ENCODE data around the gene SMARCA2. TPM values are rescaled to one million over a fixed set of nuclear protein-coding genes. Genes with fewer than 3 reads are reported as not detected.

SMARCA2 gene
- total and polyA plus RNA-seq, 4 donors: 18.8 to 67.0 (median 41.1) TPM

DNA sequence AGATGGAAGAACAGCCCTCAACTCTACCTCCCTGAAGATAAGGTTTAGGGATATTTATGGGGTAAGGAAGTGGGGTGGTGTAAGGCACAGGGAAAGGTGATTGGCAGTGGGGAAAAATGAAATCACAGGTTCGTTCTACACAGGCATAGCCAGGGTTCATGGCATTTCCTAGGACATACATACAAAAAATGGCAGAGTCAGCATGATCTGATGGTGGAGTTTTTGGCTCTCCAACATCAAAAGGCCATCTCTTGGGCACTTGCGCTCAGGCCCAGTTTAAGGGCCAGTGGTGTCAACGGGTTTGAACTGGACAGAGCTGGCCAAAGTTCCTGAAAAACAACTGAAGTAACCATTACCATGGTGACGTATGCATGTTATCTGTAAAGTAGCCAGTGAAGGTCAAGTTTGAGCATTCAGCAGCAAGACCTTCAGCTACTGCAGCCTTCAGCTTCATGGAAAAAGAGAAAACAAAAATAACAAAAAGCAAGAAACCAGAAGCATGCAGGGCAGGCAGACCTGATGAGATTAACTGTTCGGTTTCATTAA is 92.8 kb downstream of the SMARCA2 start (continued):
- no peak for TF ChIP-seq TAF1 (conservative IDR thresholded peaks at IDR 0.05)

GRCh38 chr9:2109069-2109650 is 94.0 kb downstream of the SMARCA2 start:
- WGBS: 91% methylated on average over 2 of the region's 2 CpGs
- no peak for DNase-seq (ENCODE audit: low spot score)
- Histone ChIP-seq H3K4me1 (ENCODE audit: control insufficient read depth in 4 of 4, insufficient read depth in 4 of 4, low read length in 3 of 4) (no peaks in the 10 kb centered on the region), H3K4me3 (ENCODE audit: low read depth in 1 of 3, low read length in 3 of 3) (no peak overlapping the region), H3K9ac (ENCODE audit: low read depth in 1 of 2, low read length in 2 of 2) (no peak overlapping the region), H3K9me3 (ENCODE audit: control insufficient read depth in 4 of 4, low read length in 3 of 4) (no peaks in the 10 kb centered on the region), H3K27me3 (ENCODE audit: control insufficient read depth in 4 of 4, insufficient read depth in 4 of 4, low read length in 3 of 4) (no peaks in the 10 kb centered on the region), H3K27ac (ENCODE audit: low read depth in 1 of 2, low read length in 2 of 2) (no peak overlapping the region), H3K36me3 (ENCODE audit: control insufficient read depth in 4 of 4, insufficient read depth in 3 of 4, low read depth in 1 of 4, low read length in 3 of 4) (peaks cover 17 to 60% (median 51%) of the 10 kb centered on the region in 4 donors)
- TF ChIP-seq YY1 (IDR thresholded peaks at IDR 0.05) (no peak), HNF4G (IDR thresholded peaks at IDR 0.05) (no peak), CTCF (IDR thresholded peaks at IDR 0.05; ENCODE audit: low read depth, low read length, missing input control) (no peak), ZBTB33 (IDR thresholded peaks at IDR 0.05) (no peak), NR2F2 (IDR thresholded peaks at IDR 0.05) (no peak), FOXA1 (IDR thresholded peaks at IDR 0.05) (no peak), FOXA2 (IDR thresholded peaks at IDR 0.05) (no peak), HNF4A (conservative IDR thresholded peaks at IDR 0.05) (no peak)
- TF ChIP-seq, protein P1, sequence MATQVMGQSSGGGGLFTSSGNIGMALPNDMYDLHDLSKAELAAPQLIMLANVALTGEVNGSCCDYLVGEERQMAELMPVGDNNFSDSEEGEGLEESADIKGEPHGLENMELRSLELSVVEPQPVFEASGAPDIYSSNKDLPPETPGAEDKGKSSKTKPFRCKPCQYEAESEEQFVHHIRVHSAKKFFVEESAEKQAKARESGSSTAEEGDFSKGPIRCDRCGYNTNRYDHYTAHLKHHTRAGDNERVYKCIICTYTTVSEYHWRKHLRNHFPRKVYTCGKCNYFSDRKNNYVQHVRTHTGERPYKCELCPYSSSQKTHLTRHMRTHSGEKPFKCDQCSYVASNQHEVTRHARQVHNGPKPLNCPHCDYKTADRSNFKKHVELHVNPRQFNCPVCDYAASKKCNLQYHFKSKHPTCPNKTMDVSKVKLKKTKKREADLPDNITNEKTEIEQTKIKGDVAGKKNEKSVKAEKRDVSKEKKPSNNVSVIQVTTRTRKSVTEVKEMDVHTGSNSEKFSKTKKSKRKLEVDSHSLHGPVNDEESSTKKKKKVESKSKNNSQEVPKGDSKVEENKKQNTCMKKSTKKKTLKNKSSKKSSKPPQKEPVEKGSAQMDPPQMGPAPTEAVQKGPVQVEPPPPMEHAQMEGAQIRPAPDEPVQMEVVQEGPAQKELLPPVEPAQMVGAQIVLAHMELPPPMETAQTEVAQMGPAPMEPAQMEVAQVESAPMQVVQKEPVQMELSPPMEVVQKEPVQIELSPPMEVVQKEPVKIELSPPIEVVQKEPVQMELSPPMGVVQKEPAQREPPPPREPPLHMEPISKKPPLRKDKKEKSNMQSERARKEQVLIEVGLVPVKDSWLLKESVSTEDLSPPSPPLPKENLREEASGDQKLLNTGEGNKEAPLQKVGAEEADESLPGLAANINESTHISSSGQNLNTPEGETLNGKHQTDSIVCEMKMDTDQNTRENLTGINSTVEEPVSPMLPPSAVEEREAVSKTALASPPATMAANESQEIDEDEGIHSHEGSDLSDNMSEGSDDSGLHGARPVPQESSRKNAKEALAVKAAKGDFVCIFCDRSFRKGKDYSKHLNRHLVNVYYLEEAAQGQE (IDR thresholded peaks at IDR 0.05): no peak

DNA sequence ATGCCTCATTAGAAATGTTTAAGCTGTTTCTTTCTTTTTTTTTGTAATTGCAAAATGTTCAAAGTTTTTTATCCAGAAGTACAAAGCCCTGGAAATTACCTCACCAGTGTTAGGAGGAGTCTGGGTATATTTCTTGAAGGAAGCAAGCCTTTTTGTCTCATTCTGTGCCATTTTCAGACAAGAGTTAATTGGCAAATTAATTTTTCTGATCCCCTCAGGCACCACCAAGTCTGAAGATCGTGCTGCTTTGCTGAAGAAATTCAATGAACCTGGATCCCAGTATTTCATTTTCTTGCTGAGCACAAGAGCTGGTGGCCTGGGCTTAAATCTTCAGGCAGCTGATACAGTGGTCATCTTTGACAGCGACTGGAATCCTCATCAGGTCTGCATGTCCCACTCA is 94.9 kb downstream of the SMARCA2 start:
- Histone ChIP-seq H3K27ac (ENCODE audit: low read depth in 1 of 2, low read length in 2 of 2) (no peak overlapping the region), H3K9ac (ENCODE audit: low read depth in 1 of 2, low read length in 2 of 2) (no peak overlapping the region), H3K4me1 (ENCODE audit: control insufficient read depth in 4 of 4, insufficient read depth in 4 of 4, low read length in 3 of 4) (no peaks in the 10 kb centered on the region), H3K36me3 (ENCODE audit: control insufficient read depth in 4 of 4, insufficient read depth in 3 of 4, low read depth in 1 of 4, low read length in 3 of 4) (peaks cover 17 to 62% (median 47%) of the 10 kb centered on the region in 4 donors), H3K27me3 (ENCODE audit: control insufficient read depth in 4 of 4, insufficient read depth in 4 of 4, low read length in 3 of 4) (no peaks in the 10 kb centered on the region), H3K9me3 (ENCODE audit: control insufficient read depth in 4 of 4, low read length in 3 of 4) (no peaks in the 10 kb centered on the region), H3K4me3 (ENCODE audit: low read depth in 1 of 3, low read length in 3 of 3) (no peak overlapping the region)
- 96% methylated on average over 2 of the region's 2 CpGs for WGBS
- DNase-seq (ENCODE audit: low spot score): no peak
- TF ChIP-seq HNF4A (conservative IDR thresholded peaks at IDR 0.05): no peak
- no peak for TF ChIP-seq MAX (IDR thresholded peaks at IDR 0.05)
- no peak for TF ChIP-seq CTCF (IDR thresholded peaks at IDR 0.05; ENCODE audit: low read depth, low read length, missing input control)
- TF ChIP-seq, protein P1 (IDR thresholded peaks at IDR 0.05): no peak
- TF ChIP-seq RAD21 (IDR thresholded peaks at IDR 0.05): no peak
- no peak for TF ChIP-seq NR2F2 (IDR thresholded peaks at IDR 0.05)
- no peak for TF ChIP-seq JUND (IDR thresholded peaks at IDR 0.05)
- TF ChIP-seq EGR1 (IDR thresholded peaks at IDR 0.05; ENCODE audit: low read depth in 2 of 2): no peak
- no peak for TF ChIP-seq YY1 (IDR thresholded peaks at IDR 0.05)
- no peak for TF ChIP-seq FOXA1 (IDR thresholded peaks at IDR 0.05)
- no peak for TF ChIP-seq HNF4G (IDR thresholded peaks at IDR 0.05)
- TF ChIP-seq SP1 (IDR thresholded peaks at IDR 0.05): no peak

Data from liver (tissue), 9 donors.